CD4-positive, alpha-beta T cell treated with Interleukin-21 for 1 hour (primary cell): Measurements from ENCODE around the gene ERFL.

Source experiments
- DNase-seq: peaks from one replicate; pipeline ENCODE4 v3.0.0-alpha.2; 2020

The ERFL gene

DNA sequence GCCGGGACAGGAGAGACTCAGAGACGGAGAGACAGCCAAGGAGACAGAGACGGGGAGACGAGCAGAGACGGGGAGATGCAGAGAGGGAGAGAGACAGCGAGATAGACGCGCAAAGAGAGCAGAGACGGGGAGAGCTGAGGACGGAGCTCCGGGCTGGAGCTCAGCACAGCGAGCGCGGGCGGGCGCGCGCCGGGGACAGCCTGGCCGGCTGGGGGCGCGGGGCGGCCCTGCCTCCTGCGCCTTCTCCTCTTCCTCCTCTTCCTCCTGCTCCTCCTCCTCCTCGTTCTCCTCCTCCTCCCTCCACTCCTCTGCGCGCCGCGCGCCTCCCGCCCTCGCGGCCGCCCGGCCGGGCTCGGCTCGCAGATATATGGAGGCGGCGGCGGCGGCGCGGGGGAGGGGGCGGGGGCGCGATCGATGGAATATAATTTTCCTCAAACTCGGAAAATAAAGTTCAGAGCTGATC, at the start of gene ERFL:
ERFL (minus strand) TSS at position 229 of the 463 bp plus-strand sequence. CDS start 15,530 bp downstream, outside the sequence.
- DNase-seq = no peak

GRCh38 chr19:41977916-41978315, 49.7 kb upstream of the ERFL start:
- no peak for DNase-seq

DNA sequence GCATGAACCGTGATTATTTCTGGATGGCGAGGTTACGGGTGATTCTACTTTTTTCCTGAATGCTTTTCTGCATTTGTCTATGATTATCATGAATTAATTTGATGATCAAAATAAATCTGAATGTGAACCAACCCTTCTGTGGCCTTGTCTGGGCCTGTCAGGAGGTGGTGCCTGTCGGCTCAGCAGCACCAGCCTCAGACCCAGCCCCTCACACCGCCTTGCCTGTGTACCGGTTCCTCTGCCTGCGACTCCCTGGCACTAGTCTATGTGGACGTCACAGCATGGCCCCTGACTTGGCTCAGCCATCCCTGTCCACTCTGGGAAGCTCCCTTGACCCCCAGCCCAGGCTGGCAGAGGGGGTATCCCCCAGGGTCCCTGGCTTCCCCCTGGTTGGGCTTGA, 46.4 kb upstream of the ERFL start:
- no peak for DNase-seq

DNA sequence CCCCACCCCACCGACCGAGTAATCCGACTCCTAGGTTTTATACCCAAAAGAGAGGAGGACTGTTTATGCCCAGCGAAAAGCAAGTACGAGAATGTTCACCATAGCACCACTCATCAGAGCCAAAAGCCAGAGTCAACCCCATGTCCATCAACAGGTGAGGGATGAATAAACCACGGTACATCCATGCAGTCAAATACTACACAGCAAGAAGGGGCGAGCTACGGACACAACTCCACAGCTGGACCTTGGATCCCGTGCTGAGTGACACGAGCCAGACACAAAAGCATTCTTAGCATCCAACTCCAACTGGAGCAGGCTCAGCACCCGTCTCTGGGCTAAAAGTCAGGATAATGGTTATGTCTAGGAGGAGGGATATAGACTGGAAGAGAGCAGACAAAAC, 43.1 kb upstream of the ERFL start:
- no peak for DNase-seq

GRCh38 chr19:41969772-41970458, 41.7 kb upstream of the ERFL start:
- no peak for DNase-seq

GRCh38 chr19:41968751-41969595, 40.7 kb upstream of the ERFL start:
- no peak for DNase-seq

- no peak for DNase-seq
Observed at GRCh38 chr19:41967054-41967783, 39.0 kb upstream of the ERFL start.

GRCh38 chr19:41965106-41965505, 36.9 kb upstream of the ERFL start:
- DNase-seq = no peak

GRCh38 chr19:41960973-41961372, 32.7 kb upstream of the ERFL start:
- DNase-seq = no peak

DNA sequence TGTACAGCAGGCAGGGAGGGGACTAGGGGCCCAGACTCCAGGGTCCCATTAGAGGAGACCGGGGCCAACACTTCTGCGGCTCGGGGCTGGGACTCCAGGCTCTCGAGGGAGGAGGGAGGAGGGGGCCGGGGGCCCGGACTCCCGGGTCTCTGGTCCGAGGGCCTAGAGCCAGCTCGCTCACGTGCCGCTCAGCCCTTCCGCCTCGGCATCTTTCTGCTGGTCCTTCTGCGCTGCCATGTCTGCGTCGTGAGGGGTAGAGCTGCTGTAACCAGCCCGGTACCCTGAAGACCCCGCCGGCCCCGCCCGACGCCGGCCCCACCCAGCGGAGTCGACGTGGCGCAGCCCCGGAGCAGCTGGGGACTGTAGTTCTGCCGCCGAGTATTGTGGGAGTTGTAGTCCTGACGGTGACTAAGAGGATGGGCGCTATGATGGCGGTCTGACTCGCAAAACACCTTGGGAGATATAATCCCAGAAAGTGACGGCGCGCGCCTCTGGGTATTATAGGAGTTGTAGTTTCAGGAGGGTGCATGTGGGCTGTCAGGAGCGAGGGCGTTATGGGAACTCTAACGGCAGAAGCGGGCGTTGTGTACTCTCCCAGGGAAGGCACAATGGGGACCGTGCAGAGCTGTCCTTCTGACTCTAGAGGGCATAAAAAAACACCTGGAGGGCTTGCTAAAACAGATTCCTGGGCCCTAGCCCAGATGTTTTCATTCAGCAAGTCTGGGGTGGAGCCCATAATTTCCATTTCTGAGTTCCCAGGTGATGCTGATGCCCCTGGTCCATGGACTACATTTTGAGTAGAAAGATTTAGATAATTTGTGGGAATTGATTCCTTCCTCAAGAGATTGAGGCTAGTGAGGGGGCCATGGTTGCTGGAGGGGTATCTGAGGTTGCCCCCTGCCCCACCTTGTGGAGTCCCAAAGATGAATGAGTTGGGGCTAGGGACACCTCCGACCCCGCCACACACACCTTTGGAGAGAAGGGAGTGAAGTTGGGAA, 31.1 kb upstream of the ERFL start, which contains the start of gene RABAC1:
RABAC1 (minus strand) TSS at position 266 of the 998 bp plus-strand sequence; CDS start at position 237, 29 bp downstream.
- DNase-seq = peak; percentile 90

DNA sequence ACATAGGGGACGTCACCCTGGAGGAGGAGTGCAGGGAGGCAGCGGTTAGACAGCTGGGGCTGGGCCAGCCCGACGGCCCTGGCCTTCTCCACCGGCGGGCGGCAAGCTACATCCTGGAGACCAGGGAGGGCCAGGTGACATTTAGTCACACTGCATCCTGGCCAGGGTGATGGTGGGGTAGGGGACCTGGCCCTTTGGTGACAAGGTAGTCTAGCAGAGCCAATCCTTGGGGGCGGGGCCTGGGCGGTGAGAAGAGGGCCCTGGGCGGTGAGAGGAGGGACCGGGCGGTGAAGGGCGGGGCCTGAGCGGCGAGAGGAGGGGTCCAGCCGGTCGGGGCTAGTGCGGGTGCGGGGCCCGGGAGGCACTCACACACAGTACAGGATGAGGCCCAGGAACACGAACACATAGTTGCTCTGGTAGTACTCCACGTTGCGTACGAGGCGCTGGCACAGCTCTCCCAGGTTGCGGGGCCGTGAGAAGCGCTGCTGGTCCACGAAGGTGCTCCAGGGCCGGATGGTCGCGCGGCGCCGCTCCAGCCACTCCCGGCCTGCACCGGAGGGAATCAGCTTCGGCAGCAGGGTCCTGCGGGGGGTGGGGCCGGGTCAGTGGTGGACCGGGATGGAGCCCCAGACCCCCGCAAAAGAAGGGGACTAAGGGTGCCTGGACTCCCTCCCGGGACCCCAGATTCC, 30.3 kb upstream of the ERFL start:
- peak; percentile 85 for DNase-seq

- peak; percentile 56 for DNase-seq
Observed at GRCh38 chr19:41957838-41958366, 29.7 kb upstream of the ERFL start.

DNA sequence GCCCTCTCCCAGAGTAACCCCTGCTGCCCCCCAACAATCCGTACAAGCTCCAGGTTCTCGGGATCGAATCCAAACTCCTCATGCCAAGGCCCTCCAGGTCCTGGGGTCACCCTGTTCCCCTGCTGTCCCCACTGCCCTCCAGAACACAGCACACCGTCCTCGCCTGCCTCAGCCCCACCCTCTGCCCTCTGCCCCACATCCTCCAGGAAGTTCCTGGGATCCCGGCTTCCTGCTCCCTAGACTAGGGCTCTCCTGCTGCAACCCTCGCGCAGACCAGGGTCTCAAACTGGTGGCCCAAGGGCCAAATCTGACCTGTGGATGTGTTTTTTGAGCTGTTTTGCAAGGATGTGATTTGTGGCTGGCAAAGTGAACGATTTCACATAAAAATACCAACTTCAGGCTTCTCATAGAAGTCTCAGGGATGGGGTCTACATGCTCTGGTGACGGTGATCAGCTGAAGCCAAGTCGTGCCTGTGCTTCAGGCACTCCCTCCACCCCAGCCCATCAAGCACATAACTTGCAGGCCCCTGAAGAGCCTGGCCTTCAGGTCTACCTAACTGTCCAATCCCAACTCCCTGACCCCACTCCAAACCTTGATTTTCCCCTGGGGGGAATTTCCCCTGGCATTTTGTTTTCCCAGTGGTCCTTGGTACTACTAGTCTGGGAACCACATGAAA, 29.1 kb upstream of the ERFL start:
- no peak for DNase-seq

- no peak for DNase-seq
Observed at GRCh38 chr19:41956621-41957020, 28.4 kb upstream of the ERFL start.

- DNase-seq = no peak
Observed at GRCh38 chr19:41955521-41955920, 27.3 kb upstream of the ERFL start.

DNA sequence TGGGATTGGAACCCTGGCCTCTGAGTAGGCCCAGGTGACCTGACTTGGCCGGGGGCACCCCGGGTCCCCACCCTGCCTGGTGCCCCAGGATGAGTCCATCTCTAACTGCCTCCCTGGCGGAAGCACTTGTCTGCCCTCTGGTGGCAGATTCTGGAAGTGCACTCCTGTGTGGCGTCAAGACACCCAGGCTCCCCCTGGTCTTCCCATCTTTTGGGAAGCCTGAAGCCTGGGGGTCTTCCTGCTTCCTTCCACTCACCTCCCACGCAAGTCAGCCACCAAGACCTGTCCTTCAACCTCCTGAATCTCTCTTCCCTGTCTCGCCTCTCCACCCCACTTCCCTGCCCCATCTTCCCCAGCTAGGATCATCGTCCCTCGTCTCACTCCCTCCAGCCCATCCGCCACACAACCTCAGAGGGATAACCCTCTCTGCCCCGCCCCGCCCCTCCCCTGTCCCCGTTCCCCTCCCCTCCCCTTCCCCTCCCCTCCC, 23.5 kb upstream of the ERFL start:
- DNase-seq = peak; percentile 84

DNA sequence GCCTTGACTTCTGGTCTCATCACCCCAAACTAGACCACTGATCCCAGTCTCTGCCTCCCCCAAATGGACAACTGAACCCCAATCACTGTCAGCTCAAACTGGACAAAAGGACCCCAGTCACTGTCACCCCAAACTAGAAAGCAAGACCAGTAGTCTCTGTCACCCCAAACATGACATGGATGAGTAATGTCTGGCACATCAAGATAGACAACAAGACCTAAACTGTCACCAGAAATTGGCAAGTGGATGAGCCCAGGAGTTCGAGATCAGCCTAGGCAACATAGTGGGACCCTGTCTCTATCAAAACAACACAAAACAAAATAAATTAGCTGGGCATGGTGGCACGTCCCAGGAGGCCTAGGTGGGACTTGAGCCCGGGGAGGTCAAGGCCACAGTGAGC, 18.8 kb upstream of the ERFL start:
- no peak for DNase-seq

DNA sequence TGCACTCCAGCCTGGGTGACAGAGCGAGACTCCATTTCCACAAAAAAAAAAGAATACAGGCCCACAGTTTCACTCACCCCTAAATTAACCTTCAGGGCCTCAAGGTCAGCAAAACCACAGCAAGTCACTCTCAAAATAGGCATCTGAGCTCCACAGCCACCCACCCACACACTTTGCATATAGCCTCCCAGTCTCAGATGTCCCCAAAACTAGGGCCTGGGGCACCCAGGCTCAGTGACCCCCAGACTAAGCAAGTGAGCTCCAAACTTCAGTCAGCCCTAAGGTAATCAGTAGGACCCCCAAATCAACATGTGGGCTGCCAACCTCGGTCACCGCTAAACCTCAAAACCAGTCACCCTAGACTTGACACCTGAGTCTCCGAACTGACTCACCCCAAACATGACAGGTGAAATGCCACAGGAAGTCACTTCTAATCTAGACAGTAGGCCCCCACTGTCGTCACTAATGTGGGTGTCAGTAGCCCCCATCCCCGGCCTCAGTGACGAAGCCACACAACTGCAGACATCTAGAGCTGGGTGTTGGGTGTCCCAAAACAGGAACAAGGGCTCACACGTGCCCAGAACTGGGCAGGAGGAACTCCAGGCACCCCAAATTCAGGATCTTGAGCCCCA, 17.0 kb upstream of the ERFL start:
- DNase-seq = peak; percentile 90

GRCh38 chr19:41944336-41944735, 16.1 kb upstream of the ERFL start:
- DNase-seq = no peak
